Left lobe of liver (tissue), 2 donors: ENCODE measurements around the gene ESPNL. TPM values are rescaled to one million over a fixed set of nuclear protein-coding genes. Genes with fewer than 3 reads are reported as not detected.
"Not testable (repeated sequence)": the region's sequence is repeated elsewhere in the genome, so short reads cannot be mapped to it uniquely, and the experiment has no call there.

Experiments used
- ATAC-seq: fragments of 200-7000 bp; cut with Tn5 transposase; one replicate; pipeline ENCODE4 v1.9.1; 2020; ENCODE audit warnings: mild to moderate bottlenecking, moderate library complexity
- DNase-seq: peaks from one replicate; pipeline ENCODE4 v3.0.0-alpha.2; 2020; ENCODE audit warnings: low spot score
- total RNA-seq: library from RNA; stranded (reverse); gene quantifications from one replicate; pipeline ENCODE4 v1.2.1, GENCODE V29; 2021
- donor health status: DM: no; HTN: no; CAD: no; lungs with moderate emphysema.
- donor health status: DM: no; HTN: yes; CAD: no.

The ESPNL gene
- total RNA-seq, 1 donor from 2014 or later: 1.7 TPM

GRCh38 chr2:238166391-238167343, 66.5 kb downstream of the ESPNL start:
- ATAC-seq (peak; percentile 12), DNase-seq (no peak)

- DNase-seq (no peak), ATAC-seq (no peak)
Observed at GRCh38 chr2:238167344-238167715, 67.2 kb downstream of the ESPNL start.

- ATAC-seq (no peak), DNase-seq (no peak)
Observed at GRCh38 chr2:238167761-238168160, 67.6 kb downstream of the ESPNL start.

- no peak for DNase-seq
- ATAC-seq: no peak
Observed at GRCh38 chr2:238168196-238169047, 68.3 kb downstream of the ESPNL start.

GRCh38 chr2:238169048-238169707, 69.0 kb downstream of the ESPNL start:
- ATAC-seq (peak; percentile 42), DNase-seq (no peak)

- ATAC-seq (peak; percentile 67), DNase-seq (no peak)
Observed at GRCh38 chr2:238169708-238170251, 69.6 kb downstream of the ESPNL start.

- DNase-seq: no peak
- ATAC-seq: no peak
Observed at GRCh38 chr2:238170386-238171071, 70.4 kb downstream of the ESPNL start.

- not testable (repeated sequence) for ATAC-seq, DNase-seq
Observed at GRCh38 chr2:238171072-238171431, 70.9 kb downstream of the ESPNL start.

GRCh38 chr2:238171575-238172187, 71.5 kb downstream of the ESPNL start:
- ATAC-seq (no peak), DNase-seq (no peak)

GRCh38 chr2:238172439-238172838, 72.3 kb downstream of the ESPNL start:
- DNase-seq (no peak), ATAC-seq (no peak)

GRCh38 chr2:238173692-238174091, 73.6 kb downstream of the ESPNL start:
- no peak for ATAC-seq
- no peak for DNase-seq

- ATAC-seq (no peak), DNase-seq (no peak)
Observed at GRCh38 chr2:238174291-238174690, 74.2 kb downstream of the ESPNL start.

GRCh38 chr2:238174701-238175100, 74.6 kb downstream of the ESPNL start:
- no peak for ATAC-seq
- no peak for DNase-seq

GRCh38 chr2:238176613-238177012, 76.5 kb downstream of the ESPNL start:
- DNase-seq (no peak), ATAC-seq (no peak)

GRCh38 chr2:238180554-238180953, 80.4 kb downstream of the ESPNL start:
- DNase-seq (no peak), ATAC-seq (no peak)

- ATAC-seq: no peak
- no peak for DNase-seq
Observed at GRCh38 chr2:238182362-238182761, 82.2 kb downstream of the ESPNL start.
